Ectodermal cell (in vitro differentiated cells): ENCODE results near the gene FHIT.

Source experiments
- H3K27ac ChIP-seq: 2 replicates; pipeline ENCODE4 v1.7.0; 2013; ENCODE audit warnings: mild to moderate bottlenecking, low read depth, low read length; ENCODE audit not compliant: insufficient read depth, poor library complexity, severe bottlenecking
- H3K27me3 ChIP-seq: 2 replicates; pipeline ENCODE4 v1.7.0; 2013; ENCODE audit warnings: mild to moderate bottlenecking, low read length; ENCODE audit not compliant: insufficient read depth, control insufficient read depth, poor library complexity, severe bottlenecking
- H3K36me3 ChIP-seq: one replicate; pipeline ENCODE4 v1.7.0; 2013; ENCODE audit warnings: low read length; ENCODE audit not compliant: control insufficient read depth, insufficient read depth
- H3K4me1 ChIP-seq: one replicate; pipeline ENCODE4 v1.7.0; 2013; ENCODE audit warnings: low read length; ENCODE audit not compliant: control insufficient read depth, insufficient read depth
- H3K4me3 ChIP-seq: 2 replicates; pipeline ENCODE4 v1.7.0; 2013; ENCODE audit warnings: low read depth, low read length, control low read depth; ENCODE audit not compliant: insufficient read depth
- H3K9me3 ChIP-seq: 2 replicates; pipeline ENCODE4 v1.7.0; 2013; ENCODE audit warnings: mild to moderate bottlenecking, low read length, moderate library complexity; ENCODE audit not compliant: control insufficient read depth
- WGBS, 2 experiments: methylation state at CpG; one replicate each; pipeline ENCODE4 v1.1.7; 2013; ENCODE audit warnings: missing lambda C conversion rate in 2 of 2; 5-methylcytosine and 5-hydroxymethylcytosine counted together

Gene FHIT

DNA sequence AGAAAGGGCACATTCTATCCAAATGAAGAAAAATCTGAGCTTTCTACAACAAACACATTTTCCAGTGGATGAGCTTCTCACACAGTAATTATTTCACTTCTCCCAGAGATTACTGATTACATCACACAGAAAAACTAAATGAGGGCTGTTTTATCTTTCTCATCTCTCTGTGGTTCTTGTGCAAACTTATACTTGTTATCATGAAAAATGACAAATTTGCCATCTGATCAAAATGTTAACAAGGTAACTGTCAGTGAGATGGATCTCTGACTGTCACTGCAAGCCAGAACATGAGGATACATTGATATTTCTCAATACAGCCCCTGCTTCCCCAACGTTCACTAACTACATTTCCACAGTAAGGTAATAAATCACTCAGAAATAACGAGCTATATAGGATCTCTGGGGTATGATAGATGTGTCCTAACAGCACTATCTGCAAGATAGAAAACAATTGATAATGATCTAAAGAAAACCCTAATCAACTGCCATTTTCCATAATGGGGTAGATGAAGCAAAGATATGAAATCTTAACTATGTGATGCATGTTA is 1372.1 kb downstream of the FHIT start:
- Histone ChIP-seq H3K4me1 (peaks cover 6% of the 10 kb centered on the region), H3K27ac (no peak overlapping the region), H3K27me3 (no peaks in the 10 kb centered on the region), H3K4me3 (no peak overlapping the region), H3K36me3 (no peaks in the 10 kb centered on the region), H3K9me3 (no peaks in the 10 kb centered on the region)
- 80% methylated on average over 1 of the region's 2 CpGs; no CpG with 5 or more reads in 1 of the 2 experiments for WGBS, 2 experiments

DNA sequence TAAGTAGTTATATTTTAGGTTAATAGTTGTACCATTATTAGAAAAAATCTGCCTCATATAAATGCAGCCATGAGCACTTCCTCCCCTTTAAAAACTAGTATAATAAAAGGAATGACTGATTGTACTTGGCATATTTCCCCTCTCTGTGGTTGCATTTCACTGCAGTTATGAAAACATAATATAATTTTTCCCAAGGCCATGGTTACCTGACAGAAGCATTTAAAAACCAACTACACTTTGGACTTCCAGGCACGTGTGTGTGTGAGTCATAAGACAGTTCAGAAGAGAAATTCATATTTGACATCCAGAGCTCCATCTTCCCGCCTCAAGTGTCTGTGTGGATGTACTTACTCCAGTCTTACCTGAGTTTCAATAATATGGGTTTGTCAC is 1373.2 kb downstream of the FHIT start:
- 89 to 90% methylated on average over 2 of the region's 2 CpGs for WGBS, 2 experiments
- H3K36me3 ChIP-seq: no peaks in the 10 kb centered on the region
- no peaks in the 10 kb centered on the region for H3K9me3 ChIP-seq
- no peaks in the 10 kb centered on the region for H3K27me3 ChIP-seq
- H3K4me1 ChIP-seq: peaks cover 6% of the 10 kb centered on the region
- H3K27ac ChIP-seq: no peak overlapping the region
- no peak overlapping the region for H3K4me3 ChIP-seq

GRCh38 chr3:59877263-59878037 is 1373.8 kb downstream of the FHIT start:
- Histone ChIP-seq H3K27ac (no peak overlapping the region), H3K27me3 (no peaks in the 10 kb centered on the region), H3K36me3 (no peaks in the 10 kb centered on the region), H3K9me3 (no peaks in the 10 kb centered on the region), H3K4me1 (peaks cover 6% of the 10 kb centered on the region), H3K4me3 (no peak overlapping the region)
- WGBS, 2 experiments: 90 to 94% methylated on average over 2 of the region's 2 CpGs

GRCh38 chr3:59876533-59877062 is 1374.7 kb downstream of the FHIT start:
- no peaks in the 10 kb centered on the region for H3K9me3 ChIP-seq
- H3K27me3 ChIP-seq: no peaks in the 10 kb centered on the region
- 87 to 91% methylated on average over 2 of the region's 2 CpGs for WGBS, 2 experiments
- no peaks in the 10 kb centered on the region for H3K36me3 ChIP-seq
- H3K27ac ChIP-seq: no peak overlapping the region
- no peak overlapping the region for H3K4me3 ChIP-seq
- H3K4me1 ChIP-seq: peaks cover 6% of the 10 kb centered on the region

DNA sequence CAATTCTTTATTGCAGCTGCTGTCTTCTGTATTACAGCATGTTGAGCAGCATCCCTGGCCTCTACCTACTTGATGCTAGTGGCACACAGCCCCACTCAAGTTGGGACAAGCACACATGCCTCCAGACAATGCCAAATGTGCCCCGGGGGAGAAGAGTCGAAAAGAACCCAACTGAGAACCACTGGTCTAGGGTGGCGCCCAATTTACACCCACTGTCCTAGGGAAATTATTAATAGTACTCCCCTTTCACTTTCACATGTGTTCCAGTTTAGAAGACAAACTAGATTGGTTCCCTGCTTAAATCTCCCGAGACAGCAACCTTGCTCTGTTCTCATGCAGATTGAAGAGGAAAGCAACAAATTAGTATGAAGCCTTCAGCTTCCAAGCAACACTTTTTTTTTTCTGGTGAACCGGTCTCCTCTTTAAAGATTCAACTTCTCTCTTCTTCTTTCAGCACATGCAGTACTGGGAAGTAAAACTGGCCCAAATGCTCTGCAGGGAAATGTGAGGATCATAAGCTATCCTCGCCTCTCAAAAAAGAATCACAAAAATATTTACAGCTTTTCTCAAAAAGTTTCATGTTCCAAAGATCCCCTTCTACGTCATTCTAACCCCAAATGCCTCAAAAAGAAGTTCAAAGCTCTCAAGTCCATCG is 1377.5 kb downstream of the FHIT start:
- Histone ChIP-seq H3K27ac (no peak overlapping the region), H3K4me1 (peaks cover 6% of the 10 kb centered on the region), H3K4me3 (no peak overlapping the region), H3K9me3 (no peaks in the 10 kb centered on the region), H3K27me3 (no peaks in the 10 kb centered on the region), H3K36me3 (no peaks in the 10 kb centered on the region)
- WGBS, 2 experiments: 74 to 76% methylated on average over 8 of the region's 8 CpGs

GRCh38 chr3:59872128-59872527 is 1379.1 kb downstream of the FHIT start:
- Histone ChIP-seq H3K9me3 (no peaks in the 10 kb centered on the region), H3K4me3 (no peak overlapping the region), H3K27ac (no peak overlapping the region), H3K4me1 (peaks cover 6% of the 10 kb centered on the region), H3K36me3 (no peaks in the 10 kb centered on the region), H3K27me3 (no peaks in the 10 kb centered on the region)
- WGBS, 2 experiments: 88 to 92% methylated on average over 3 of the region's 3 CpGs

DNA sequence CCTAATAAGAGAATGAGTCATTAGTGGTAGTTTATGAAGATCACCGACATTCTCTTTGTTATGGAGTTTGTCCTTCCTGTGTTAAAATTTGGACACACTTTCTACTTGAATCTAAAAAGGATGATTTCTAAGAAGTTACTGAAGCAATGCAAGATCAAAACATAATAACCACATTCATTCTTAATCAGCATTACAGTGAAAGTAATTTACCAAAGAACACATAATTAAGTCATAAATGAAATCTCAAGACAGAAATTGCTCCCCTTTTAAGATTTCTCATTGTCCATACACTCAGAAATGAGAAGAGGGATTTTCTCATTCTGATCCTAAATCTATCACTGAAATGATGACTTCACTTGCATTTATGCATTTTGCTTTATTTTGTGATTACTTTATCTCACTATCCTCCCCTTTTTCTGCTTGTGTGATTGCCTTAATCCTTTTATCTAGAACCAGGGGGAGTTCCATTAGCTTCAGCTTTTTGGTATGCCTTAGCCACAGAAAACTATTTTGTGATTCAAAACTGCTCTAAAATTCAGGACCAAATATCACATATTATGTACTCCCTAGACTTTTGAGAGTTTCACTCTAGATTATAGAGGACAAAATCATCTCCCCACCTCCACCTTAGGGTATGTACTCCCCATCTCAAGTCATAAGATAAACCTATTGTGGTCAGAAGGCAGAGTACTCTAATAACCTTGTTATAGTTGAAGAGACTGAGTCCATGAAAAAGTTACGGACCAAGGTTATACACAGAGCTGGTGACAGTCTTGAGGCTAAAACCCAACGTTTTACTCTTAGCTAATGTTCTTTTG is 1383.9 kb downstream of the FHIT start:
- no peaks in the 10 kb centered on the region for H3K36me3 ChIP-seq
- no peaks in the 10 kb centered on the region for H3K9me3 ChIP-seq
- no peak overlapping the region for H3K27ac ChIP-seq
- WGBS, 2 experiments: 89 to 100% methylated on average over 2 to 3 of the region's 3 CpGs
- H3K4me3 ChIP-seq: no peak overlapping the region
- peaks cover 4% of the 10 kb centered on the region for H3K4me1 ChIP-seq
- no peaks in the 10 kb centered on the region for H3K27me3 ChIP-seq

GRCh38 chr3:59866076-59866475 is 1385.2 kb downstream of the FHIT start:
- H3K27me3 ChIP-seq: no peaks in the 10 kb centered on the region
- H3K27ac ChIP-seq: no peak overlapping the region
- H3K36me3 ChIP-seq: no peaks in the 10 kb centered on the region
- 86 to 90% methylated on average over 5 of the region's 5 CpGs for WGBS, 2 experiments
- H3K9me3 ChIP-seq: no peaks in the 10 kb centered on the region
- H3K4me1 ChIP-seq: peaks cover 4% of the 10 kb centered on the region
- no peak overlapping the region for H3K4me3 ChIP-seq

DNA sequence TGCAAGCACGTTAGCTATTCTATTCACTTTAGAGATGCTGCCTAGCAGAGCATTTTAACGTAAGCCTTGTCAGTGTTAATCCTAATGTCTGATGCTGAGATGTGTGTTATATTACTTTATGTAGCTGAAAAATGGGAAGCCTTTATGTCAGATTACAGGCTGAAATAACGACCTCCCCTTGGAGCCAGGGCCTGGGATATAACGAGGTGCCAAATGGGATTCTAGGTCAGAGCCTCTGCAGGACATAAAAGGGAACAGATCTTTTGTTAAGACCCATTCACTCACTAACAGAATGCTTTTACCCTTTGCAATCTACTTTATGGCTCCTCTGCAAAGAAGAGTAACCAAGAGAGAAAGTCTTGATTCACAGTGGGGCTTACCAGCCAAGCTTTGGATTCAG is 1385.9 kb downstream of the FHIT start:
- WGBS, 2 experiments: 56 to 62% methylated on average over 4 of the region's 4 CpGs
- Histone ChIP-seq H3K9me3 (no peaks in the 10 kb centered on the region), H3K27me3 (no peaks in the 10 kb centered on the region), H3K27ac (no peak overlapping the region), H3K4me1 (peaks cover 4% of the 10 kb centered on the region), H3K36me3 (no peaks in the 10 kb centered on the region), H3K4me3 (no peak overlapping the region)
